SK-N-SH (cell line): ENCODE data around the gene NTRK3. TPM values are rescaled to one million over a fixed set of nuclear protein-coding genes. Genes with fewer than 3 reads are reported as not detected.

Experiments used
- polyA plus RNA-seq, 3 experiments: library from polyadenylated mRNA; depleted of rRNA; stranded (reverse); fragments of >200 nt; gene quantifications; 2 replicates each; pipeline ENCODE4 v1.2.3, GENCODE V29; 2012
- small RNA-seq, 7 experiments: library from RNA; depleted of rRNA; stranded (forward); fragments of <200 nt; gene quantifications; one replicate each; pipeline ENCODE3, GENCODE V24; 2012

Gene NTRK3
- polyA plus RNA-seq, 1 of the 3 experiments (the other 2 are of a cell fraction), result 2.6 TPM

Small RNAs within 50 kb of the gene (small RNA-seq; reads per million reads assigned to genes)
- 0 reads per million in 7 experiments for gene MED28P6

Other genes with a start within 250 kb of the NTRK3 start
- 33.8 and 36.6 TPM in 2 replicates for gene MRPL46, start 210.6 kb upstream of the NTRK3 start, polyA plus RNA-seq (2012; rRNA removed)
- gene MRPS11, start 211.0 kb upstream of the NTRK3 start, polyA plus RNA-seq (2012; rRNA removed), result 70.0 and 101 TPM in 2 replicates